AML-193 (cell line): ENCODE measurements around the gene CFAP43.
"Not testable (repeated sequence)": the region's sequence is repeated elsewhere in the genome, so short reads cannot be mapped to it uniquely, and the experiment has no call there.

Experiments
- DNase-seq, 2 experiments: peaks; one replicate each; lab custom pipeline; 2025; lab: John Stamatoyannopoulos, UW

Gene CFAP43

DNA sequence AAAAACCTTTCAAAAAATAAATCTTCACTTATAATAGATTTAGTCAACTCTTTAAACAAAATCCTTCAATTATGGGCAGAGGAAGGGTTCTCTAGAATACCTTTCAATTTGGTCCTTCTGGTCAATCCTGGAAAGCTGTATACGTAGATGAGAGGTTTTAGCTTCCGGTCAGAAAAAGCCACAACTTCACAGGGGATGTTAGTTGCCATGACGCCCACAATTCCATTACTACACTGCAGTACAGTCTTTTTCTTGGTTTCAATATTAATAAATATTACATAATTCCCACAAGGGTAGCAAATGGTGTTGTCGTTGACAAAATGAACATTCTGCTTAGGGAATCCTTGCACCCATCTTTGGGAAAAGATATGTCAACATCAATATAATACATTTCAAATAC, 1.7 kb downstream of the CFAP43 start:
- peak in 1 of 2 experiments; percentile 9 for DNase-seq

- DNase-seq, result no peak
Measured at GRCh38 chr10:104223304-104223703, 8.9 kb downstream of the CFAP43 start.

GRCh38 chr10:104220522-104220921, 11.6 kb downstream of the CFAP43 start:
- no peak for DNase-seq

DNA sequence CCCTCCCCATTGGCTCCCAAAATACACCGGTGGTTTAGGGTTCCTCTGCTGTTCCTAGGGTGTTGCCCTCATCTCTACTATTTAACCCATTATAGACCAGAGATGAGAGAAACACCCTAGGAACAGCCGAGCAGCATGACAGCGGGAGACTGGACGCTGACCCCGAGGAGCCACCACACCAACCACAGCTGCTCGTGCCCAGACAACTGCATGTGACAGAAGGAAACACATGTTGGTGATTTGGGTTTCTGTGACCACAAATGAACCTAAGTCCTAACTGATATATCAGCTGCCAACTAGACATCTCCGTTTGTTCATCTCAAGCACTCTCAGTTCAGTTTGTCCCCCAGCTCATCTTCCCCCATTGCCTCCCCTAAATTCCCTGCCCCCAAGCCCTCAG, 13.4 kb downstream of the CFAP43 start:
- DNase-seq, result peak; percentile 57 to 69

DNA sequence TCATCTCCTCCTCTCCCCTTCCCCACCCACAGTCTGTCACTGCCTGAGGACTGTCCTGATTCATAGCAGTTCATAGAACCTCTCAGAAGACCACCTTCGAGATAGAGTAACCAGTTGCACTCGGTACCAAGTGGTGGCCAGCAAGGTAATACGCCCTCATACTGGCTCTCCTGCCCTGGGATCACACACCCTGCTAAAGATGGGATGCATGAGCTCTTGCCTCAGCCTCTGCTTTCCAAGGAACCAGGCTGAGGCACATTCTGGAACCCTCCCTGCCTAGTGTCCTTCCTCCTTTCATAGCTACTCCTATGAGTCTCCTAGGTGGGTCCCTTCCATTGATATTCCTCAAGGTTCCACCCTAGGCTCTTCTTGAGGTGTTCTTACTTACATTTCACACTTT, 15.5 kb downstream of the CFAP43 start:
- DNase-seq, result no peak

GRCh38 chr10:104209575-104210198, 22.5 kb downstream of the CFAP43 start:
- peak; percentile 44 to 45 for DNase-seq

DNA sequence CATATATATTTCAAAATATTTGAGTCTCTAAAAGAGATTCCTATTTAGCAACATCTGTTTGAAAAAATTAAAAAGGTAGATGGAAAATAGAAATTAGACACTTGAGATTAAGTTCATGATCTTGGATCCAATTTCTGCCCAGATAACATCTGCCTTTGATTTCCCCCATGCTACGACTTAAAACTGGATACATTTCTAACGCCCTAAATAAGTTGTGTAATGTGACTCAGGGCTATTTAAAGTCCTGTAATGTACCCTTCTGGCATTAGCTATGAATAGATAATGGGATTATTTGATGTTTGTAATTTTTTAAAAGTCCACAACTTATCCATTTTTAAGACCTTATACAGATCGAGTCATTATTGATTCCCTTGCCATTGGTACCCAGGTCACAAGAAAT, 23.4 kb downstream of the CFAP43 start:
- no peak for DNase-seq

- DNase-seq, result no peak
Measured at GRCh38 chr10:104202231-104202630, 29.9 kb downstream of the CFAP43 start.

DNA sequence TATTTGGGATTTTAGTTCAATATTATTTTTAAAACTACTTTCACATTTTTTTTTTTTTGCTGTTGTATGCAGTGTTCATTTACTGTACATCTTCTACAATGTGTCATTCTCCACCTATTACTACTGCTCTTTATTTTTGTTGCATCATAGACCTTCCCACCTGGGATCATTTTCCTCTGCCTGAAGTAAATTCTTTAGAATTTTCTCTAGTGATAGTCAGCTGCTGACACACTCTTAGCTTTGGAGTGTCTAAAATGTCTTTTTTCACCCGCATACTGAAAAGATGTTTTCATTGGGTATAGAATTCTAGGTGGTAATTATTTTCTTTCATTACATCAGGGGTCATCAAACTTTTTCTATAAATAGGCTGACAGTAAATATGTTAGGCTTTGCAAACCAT, 30.5 kb downstream of the CFAP43 start:
- no peak for DNase-seq

- DNase-seq, result no peak
Measured at GRCh38 chr10:104199567-104199966, 32.6 kb downstream of the CFAP43 start.

DNA sequence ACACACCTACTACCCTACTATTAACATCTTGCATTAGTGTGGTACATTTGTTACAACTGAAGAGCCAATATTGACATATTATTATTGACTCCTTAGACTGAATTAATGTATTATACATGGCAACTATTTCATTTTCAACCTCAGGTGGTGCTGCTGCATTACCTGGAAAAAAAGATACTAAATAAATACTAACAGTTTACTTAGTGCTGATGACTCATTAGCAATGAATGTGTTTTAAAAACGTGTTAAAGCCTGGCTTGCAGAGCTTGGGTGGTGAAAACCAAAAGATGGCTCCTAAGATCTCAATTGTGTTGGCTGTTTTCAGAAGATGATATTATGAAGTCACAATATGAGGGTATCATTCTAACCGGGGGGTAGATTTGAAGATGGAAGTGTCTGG, 34.8 kb downstream of the CFAP43 start:
- DNase-seq, result no peak

DNA sequence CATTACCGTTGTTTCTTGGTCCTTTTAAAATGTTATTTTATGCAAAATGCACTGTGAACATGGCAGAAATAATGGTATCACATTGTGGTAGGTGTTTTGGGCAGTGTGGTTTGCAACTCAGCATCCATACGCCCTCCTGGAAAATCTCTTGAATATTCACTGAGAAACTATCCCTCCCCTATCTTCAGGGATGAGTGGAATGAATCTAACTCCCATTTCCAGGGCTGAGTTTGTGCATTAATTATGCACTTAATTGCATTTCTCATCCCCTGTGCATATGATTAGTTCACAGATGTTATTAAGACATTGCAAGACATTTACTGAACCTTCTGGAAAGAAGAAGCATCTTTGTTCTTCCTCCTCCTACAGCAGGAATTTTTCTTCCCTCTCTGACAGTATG, 36.5 kb downstream of the CFAP43 start:
- no peak for DNase-seq

DNA sequence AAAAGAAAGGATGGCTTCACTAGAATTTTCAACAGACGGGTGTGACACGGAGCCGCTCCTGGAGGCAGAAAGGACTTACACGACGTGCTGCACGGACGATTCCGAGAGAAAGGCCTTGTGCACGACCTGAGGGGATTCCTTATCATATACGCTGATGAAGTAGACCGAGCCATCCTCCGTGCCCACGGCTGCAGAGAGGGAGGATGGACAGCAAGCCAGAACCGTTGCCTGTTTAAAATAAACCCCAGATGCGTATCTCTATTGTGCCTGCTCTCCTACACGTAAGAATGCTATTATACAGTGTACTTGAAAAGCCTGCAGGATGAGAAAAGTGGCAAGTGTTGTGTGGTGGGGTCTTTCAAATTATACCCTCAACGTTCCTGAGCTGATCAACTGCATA, 38.4 kb downstream of the CFAP43 start:
- no peak for DNase-seq

DNA sequence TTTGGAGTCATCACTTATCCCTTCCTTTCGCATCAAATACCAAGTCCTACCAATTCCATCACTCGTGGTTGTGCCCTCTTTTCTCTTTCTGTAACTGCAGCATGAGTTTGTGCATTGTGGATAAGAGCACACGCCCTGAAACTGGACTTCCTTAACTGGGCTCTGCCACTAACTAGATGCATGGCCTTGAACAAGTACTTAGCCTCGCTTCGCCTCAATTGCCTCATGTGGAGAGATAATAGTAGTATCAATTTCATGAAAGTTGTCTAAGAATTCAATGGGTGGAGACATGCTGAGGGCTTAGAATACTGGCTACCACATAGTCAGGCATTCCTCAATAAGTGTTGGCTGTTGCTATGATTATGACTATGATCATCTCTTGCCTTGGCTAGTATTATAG, 41.5 kb downstream of the CFAP43 start:
- DNase-seq, result no peak

- no peak for DNase-seq
Measured at GRCh38 chr10:104183682-104184081, 48.5 kb downstream of the CFAP43 start.

- not testable (repeated sequence) for DNase-seq
Measured at GRCh38 chr10:104174136-104174535, 58.0 kb downstream of the CFAP43 start.

DNA sequence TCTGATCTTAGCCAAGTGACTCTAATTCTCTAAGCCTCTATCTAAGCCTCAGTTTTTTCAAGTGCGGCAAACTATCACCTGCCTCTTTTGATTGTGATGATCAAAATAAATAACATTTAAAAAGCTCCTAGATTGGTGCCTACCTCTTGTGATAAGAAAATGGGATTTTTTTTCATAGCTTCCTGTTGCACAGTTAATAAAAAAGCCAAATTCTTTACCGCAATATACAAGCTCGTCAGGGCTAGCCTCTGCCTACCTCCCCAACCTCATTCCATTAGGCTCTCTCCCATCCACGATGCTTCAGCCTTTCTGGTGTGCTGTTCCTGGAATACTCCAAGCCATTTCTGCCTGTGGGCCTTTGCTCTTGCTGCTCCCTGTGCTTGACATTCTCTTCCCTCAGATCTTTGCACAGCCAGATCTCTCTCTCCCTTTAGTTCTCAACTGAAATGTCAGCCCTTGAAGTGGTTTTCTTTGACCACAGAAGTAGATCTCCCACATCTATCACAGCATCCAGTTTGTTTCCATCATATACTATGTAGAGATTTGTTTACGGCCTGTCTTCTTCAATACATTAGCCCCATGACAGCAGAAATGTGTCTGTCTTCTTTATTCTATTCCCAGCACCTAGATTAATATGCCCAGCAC, 61.4 kb downstream of the CFAP43 start:
- DNase-seq, result no peak

- no peak for DNase-seq
Measured at GRCh38 chr10:104155591-104155990, 76.6 kb downstream of the CFAP43 start.

GRCh38 chr10:104151737-104152136, 80.4 kb downstream of the CFAP43 start:
- no peak for DNase-seq

- DNase-seq, result no peak
Measured at GRCh38 chr10:104150139-104150538, 82.0 kb downstream of the CFAP43 start.

DNA sequence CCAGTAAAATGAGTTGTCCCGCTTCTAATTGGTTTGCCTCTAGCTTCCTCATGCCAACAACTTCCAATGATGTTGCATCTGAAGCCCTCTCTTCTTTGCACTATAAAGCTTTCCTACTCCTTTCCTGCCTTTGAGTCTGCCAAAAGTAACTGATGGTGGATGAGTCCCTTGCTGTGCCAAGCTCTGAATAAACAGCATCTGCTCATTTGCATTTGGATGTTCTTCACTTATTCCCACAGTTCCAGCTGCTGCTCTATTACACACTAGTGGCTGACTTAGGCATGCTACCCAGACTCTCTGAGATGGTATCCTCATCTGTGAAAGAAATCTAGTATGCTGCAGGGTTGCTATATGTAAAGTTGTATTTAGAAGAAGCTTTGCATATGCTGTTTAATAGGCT, 85.3 kb downstream of the CFAP43 start:
- DNase-seq, result no peak

GRCh38 chr10:104144931-104145330, 87.2 kb downstream of the CFAP43 start:
- no peak for DNase-seq

GRCh38 chr10:104143829-104144228, 88.3 kb downstream of the CFAP43 start:
- no peak for DNase-seq

DNA sequence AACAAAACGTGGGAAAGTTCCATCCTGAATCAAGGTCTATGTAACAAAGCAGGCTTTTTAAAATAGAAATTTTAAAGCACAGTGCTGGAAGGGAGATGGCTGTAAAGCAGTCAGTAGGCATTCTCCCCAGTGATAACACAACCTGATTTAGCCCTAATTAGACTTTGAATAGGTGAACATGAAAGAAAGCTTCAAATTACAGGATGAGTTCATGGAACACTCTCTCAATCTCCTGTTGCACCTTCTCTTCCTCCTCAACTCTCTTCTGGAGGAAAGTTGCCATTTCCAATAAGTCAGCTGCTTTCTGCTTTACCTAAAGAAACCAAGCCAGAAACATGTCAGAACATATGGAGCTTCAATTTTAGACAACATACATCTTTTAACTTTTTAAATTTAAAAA, 90.1 kb downstream of the CFAP43 start:
- no peak for DNase-seq
